Measurements from ENCODE around the gene BRAF.
"Not testable (repeated sequence)": the region's sequence is repeated elsewhere in the genome, so short reads cannot be mapped to it uniquely, and the experiment has no call there.

BRAF gene

DNA sequence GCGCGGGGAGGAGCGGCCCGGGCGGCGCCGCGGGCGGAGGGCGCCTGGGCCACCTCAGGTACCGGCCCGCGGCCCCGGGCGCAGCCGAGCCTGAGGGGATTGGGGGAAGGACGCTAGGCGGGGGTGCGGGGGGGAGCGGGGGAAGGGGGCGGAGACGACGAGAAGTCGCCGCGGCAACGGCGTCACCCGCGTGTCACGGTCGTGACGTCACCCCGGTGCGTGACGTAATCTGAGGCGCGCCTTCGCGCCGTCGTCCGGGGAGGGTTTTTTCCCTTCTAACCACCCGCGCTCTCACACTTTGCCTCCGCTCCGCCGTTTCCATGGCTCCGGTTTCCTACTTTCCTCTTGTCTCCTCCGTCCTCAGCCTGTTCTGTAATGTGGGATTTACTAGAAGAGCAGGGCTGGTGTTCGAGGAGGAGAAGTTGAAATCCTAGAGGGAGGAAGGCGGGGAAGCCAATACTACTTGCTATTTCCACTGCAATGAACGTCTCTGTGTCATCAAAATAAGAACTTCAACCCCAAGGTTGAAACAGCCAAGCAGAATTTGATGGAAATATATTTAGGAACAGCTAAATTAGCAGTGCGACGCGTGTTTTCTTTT, at the start of gene BRAF:
TSS of gene BRAF (minus strand) at position 109 of the 601 bp plus-strand sequence. CDS start 226 bp downstream, outside the sequence.
- peak; percentile 88 to 98 (median 94) for DNase-seq (ENCODE audit: low read depth in 4 of 4, low spot score in 1 of 4)

DNA sequence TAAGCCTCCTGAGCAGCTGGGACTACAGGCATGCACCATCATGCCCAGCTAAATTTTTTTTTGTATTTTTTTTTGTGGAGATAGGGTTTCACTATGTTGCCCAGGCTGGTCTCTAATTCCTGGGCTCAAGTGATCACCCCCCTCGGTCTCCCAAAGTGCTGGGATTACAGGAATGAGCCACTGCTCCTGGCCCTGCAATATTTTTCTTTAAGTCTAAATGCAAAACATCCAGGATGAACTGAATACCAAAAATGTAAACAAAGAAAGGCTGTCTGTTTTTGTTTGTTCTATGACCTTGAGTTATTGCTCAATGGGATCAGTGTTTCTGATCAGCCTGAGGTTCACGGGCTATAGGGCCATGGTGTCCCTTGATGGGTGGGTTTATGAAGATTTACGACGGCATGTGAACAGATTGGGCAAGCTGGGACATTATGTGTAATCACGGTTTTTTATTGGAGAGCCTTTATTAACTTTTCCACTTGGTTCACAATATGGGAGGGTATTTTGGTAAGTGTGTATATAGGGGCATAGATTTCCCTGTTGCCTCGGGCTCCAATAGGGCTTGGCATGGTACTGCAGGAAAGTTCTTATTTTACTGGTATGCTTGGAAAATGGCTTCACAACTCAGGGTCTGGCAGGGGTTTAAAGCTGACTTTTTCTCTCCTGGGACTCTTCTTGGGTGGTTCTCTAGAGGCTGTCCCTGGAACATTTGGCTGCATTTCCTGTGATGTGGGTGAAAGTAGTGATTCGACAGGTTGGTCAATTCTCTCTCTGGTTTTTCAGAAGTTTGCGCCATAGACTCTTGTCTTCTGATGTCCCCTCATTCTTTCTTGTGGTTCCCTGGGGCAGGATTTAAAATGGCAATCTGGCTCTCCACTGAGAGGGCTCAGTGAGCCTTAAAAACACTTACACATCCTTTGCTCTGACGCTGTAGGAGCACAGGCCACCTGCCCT, 48.4 kb upstream of the BRAF start:
- no peak for DNase-seq (ENCODE audit: low read depth in 4 of 4, low spot score in 1 of 4)

- DNase-seq (ENCODE audit: low read depth in 4 of 4, low spot score in 1 of 4): no peak
These were observed 47.6 kb upstream of the BRAF start for GRCh38 chr7:140972344-140972743.

GRCh38 chr7:140967438-140967837, 42.7 kb upstream of the BRAF start:
- DNase-seq (ENCODE audit: low read depth in 4 of 4, low spot score in 1 of 4): no peak

GRCh38 chr7:140966561-140967233, 42.0 kb upstream of the BRAF start:
- DNase-seq (ENCODE audit: low read depth in 4 of 4, low spot score in 1 of 4): no peak

DNA sequence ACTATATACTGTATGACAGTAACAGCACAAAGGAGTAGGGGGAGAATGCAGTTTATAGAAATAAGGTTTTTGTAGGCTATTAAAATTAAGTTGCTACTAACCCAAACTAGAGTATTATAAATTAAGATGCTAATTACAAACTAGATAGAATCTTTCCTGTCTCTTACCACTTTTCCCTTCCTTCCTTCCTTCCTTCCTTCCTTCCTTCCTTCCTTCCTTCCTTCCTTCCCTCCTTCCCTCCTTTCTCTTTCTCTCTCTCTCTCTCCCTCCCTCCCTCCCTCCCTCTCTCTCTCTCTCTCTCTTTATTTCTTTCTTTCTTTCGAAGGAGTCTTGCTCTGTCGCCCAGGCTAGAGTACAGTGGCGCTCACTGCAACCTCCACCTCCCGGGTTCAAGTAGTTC, 36.4 kb upstream of the BRAF start:
- DNase-seq (ENCODE audit: low read depth in 4 of 4, low spot score in 1 of 4): no peak

GRCh38 chr7:140956997-140957396, 32.3 kb upstream of the BRAF start:
- not testable (repeated sequence) for DNase-seq (ENCODE audit: low read depth in 4 of 4, low spot score in 1 of 4)

DNA sequence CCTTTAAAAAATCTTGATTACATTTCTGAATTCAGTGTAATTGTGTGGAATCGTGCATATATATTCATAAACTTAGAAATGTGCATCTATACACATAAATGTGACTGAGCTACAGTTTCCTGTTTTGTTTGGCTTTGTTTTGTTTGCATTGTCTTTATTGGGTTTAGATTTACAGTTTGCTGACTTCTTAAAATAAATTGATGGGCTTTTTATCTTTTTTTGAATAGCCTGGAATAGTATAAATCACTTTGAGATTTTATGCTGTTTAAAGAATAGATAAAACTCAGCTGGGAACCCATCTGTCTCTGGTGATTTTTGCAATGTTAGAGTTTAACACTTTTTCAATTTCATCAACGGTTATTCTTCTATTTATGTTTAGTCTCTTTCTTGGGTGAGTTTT, 21.2 kb upstream of the BRAF start:
- DNase-seq (ENCODE audit: low read depth in 4 of 4, low spot score in 1 of 4): no peak

DNA sequence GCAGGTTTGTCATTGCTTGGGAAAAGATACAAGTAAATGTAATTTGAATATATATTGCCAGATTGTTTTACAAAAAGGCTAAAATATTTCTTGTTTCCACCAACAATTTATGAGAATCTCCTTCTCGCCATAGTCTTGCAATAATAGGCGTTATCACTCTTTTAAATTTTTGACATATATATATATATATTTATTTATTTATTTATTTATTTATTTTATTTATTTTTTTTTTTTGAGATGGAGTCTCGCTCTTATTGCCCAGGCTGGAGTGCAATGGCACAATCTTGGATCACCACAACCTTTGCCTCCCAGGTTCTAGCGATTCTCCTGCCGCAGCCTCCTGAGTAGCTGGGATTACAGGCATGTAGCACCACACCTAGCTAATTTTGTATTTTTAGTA, 17.5 kb upstream of the BRAF start:
- not testable (repeated sequence) for DNase-seq (ENCODE audit: low read depth in 4 of 4, low spot score in 1 of 4)

- DNase-seq (ENCODE audit: low read depth in 4 of 4, low spot score in 1 of 4): no peak
These were observed 16.2 kb upstream of the BRAF start for GRCh38 chr7:140940898-140941297.

DNA sequence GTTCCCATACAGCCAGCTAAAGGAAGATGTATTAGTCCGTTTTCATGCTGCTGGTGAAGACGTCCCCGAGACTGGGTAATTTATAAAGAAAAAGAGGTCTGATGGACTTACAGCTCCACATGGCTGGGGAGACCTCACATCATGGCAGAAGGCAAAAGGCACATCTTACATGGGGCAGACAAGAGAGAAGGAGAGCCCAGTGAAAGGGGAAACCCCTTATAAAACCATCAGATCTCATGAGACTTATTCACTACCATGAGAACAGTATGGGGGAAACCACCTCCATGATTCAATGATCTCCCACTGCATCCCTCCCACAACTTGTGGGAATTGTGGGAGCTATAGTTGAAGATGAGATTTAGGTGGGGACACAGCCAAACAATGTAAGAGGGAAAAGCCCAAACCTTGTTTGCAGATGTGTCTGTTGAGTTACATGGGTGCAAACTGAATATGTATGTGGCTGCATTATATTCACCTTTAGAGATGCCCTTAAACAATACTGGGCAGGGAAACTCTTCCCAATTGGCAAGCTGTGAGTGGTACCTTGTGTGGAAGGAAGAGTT, 13.1 kb upstream of the BRAF start:
- no peak for DNase-seq (ENCODE audit: low read depth in 4 of 4, low spot score in 1 of 4)

DNA sequence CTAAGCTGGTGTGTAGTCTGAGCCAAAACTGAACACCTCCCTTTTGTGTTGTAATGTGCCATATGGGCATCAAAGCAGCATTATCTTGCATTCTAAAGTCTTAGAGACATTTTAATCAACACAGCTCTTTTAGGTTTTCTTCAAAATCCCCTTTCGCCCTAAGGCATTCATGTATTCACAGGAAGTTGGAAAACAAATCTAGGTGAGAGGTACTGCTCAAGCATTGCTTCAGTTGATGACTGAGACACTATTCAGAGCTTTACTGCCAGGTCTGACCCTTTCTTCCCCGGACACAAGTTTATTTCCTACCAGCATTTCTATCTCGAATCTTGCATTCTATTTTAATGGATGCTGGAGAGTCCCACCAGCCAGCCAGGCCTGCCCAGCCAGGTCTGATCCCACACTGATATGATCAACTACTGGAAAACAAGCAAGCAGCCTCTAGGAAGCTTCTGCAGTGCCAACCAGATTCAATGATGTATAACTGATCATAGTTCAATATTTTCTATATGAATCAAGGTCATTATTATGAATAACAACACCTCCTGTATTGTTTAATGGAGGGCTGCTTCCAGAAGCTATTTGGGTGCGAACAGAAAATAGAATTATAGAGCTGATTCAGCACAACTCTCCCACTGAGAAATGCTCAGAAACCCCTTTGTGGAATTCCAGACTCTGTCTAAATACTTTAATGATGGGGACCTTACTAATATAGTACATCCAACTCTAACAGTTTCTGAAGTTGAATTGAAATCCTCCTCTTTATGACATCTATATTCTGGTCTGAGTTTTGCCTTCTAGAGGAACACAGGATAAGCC, 4.0 kb upstream of the BRAF start:
- DNase-seq (ENCODE audit: low read depth in 4 of 4, low spot score in 1 of 4): no peak

DNA sequence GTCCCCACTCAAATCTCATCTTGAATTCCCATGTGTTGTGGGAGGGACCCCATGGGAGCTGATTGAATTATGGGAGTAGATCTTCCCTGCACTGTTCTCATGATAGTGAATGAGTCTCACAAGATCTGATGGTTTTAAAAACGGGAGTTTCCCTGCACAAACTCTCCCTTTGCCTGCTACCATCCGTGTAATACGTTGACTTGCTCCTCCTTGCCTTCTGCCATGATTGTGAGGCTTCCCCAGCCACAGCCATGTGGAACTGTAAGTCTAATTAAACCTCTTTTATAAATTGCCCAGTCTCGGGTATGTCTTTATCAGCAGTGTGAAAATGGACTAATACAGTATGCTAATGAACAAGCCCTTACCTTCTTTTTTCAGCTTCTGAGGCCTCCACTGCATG, 3.2 kb upstream of the BRAF start:
- DNase-seq (ENCODE audit: low read depth in 4 of 4, low spot score in 1 of 4): not testable (repeated sequence)

- no peak for DNase-seq (ENCODE audit: low read depth in 4 of 4, low spot score in 1 of 4)
These were observed 2.6 kb upstream of the BRAF start for GRCh38 chr7:140927351-140927750.

DNA sequence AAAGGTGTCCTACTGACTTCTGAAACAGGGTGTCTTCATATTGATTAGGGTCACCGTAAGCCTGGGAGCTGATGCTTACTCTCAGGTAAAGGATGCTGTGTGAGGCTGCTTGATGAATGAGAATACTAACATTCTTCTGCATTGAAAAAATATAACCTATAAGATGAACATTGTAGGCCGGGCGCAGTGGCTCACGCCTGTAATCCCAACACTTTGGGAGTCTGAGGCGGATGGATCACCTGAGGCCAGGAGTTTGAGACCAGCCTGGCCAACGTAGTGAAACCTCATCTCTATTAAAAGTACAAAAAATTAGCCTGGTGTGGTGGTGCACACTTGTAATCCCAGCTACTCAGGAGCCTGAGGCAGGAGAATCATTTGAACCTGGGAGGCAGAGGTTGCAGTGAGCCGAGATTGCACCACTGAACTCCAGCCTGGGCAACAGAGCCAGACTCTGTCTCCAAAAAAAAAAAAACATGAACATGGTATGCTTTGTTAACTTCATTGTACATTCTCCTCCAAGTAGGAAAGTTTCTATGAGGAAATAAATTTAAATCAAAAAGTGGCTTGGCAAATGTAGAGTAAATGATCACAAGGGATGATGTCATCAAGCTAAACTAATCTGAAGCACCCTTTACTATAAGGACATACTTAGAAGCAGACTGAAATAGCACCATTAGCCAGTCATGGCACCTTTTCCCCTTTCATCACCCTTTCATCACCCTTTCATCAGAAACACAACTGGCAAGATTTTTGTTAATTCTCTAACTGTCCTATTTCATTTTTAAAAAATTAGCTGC, 1.5 kb upstream of the BRAF start:
- DNase-seq (ENCODE audit: low read depth in 4 of 4, low spot score in 1 of 4): no peak

DNA sequence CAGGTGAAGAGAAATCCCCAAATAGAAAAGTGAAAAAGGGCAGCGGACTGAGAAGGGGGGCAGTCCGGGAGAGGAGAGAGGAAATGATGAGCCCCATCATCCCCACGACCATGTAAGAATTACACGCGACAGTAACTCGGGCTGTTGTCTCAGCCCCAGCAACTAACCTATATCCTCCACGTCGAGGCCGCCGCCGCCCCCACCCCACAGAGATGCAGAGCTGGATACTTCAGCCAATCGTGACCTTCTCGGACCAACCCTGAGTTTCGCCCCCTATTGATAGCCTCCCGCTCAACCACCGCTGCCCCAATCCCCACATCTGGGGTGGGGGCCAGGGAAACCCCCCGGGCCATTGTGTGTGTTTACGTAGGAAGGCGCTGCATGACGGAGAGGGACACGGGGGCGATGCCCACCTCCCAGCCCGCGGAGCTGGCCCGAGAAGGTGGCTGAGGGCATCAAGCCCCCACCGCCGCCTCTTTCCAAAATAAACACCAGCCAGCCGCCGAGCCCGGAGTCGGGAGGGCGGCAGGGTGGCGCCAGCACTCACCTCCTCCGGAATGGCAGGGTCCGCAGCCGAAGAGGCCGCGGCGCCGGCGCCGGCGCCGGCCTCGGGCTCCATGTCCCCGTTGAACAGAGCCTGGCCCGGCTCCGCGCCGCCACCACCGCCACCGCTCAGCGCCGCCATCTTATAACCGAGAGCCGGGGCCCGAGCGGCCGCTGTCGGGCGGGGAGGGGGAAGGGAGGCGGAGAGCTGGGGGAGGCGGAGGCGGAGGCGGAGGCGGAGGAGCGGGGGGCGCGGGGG, 509 bp downstream of the BRAF start:
- peak; percentile 20 to 54 (median 40) for DNase-seq (ENCODE audit: low read depth in 4 of 4, low spot score in 1 of 4)

DNA sequence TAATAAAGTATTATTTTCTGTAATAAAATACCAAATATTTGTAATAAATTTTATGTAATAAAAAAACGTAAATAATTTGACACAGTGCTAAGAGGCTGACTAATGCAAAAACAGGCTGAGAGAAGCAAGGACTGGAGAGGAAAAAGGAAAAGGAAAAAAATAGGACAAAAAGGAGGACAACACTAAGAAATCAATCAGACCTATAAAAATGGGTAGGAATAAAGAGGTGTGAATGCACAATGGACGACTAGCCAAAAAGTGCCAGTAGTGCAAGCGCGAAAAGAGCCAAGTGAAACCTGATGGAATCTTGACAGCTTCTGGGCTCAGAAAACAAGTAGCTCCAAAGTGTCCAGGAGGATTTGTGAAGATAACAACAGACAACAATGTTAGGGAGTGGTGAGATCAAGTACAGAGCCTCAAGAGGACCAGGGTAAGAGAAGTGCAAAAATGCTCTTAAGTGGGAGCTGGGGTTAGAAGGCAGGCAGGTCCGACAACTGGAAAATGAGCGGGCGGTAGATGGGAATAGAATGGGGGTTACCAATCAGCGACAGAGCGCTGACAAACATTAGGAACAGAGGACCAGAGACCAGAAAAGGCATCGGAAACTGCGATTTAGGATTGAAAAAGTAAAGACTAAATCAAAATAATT, 1.2 kb downstream of the BRAF start:
- DNase-seq (ENCODE audit: low read depth in 4 of 4, low spot score in 1 of 4): no peak

GRCh38 chr7:140922741-140923345, 1.9 kb downstream of the BRAF start:
- DNase-seq (ENCODE audit: low read depth in 4 of 4, low spot score in 1 of 4): no peak
